HepG2 (cell line): ENCODE measurements around the gene LDLRAD4. TPM values are rescaled to one million over a fixed set of nuclear protein-coding genes. Genes with fewer than 3 reads are reported as not detected.

Source experiments
- BATF2 ChIP-seq: sonication (generic); formaldehyde crosslinking; IDR thresholded peaks from 2 replicates; pipeline ENCODE4 v1.8.0; 2022; ENCODE audit warnings: mild to moderate bottlenecking, missing genetic modification reagents, moderate library complexity
- ELF4 ChIP-seq: sonication (generic); formaldehyde crosslinking; IDR thresholded peaks from 2 replicates; pipeline ENCODE4 v1.5.0; 2020; ENCODE audit warnings: missing genetic modification reagents, mild to moderate bottlenecking, moderate library complexity, borderline replicate concordance
- HMGA1 ChIP-seq: sonication (generic); formaldehyde crosslinking; conservative IDR thresholded peaks from 2 replicates; pipeline ENCODE4 v1.4.0; 2020; ENCODE audit warnings: missing genetic modification reagents
- MED13 ChIP-seq: sonication (generic); formaldehyde crosslinking; IDR thresholded peaks from 2 replicates; pipeline ENCODE4 v1.5.0; 2020; ENCODE audit warnings: missing genetic modification reagents
- MIER2 ChIP-seq: IDR thresholded peaks from 2 replicates; pipeline ENCODE4 v1.6.1; 2016; ENCODE audit warnings: missing biosample characterization, missing genetic modification reagents
- NAIF1 ChIP-seq: sonication (generic); formaldehyde crosslinking; IDR thresholded peaks from 2 replicates; pipeline ENCODE4 v1.5.0; 2020; ENCODE audit warnings: mild to moderate bottlenecking, missing genetic modification reagents, borderline replicate concordance
- PAXIP1 ChIP-seq: sonication (generic); formaldehyde crosslinking; conservative IDR thresholded peaks from 2 replicates; pipeline ENCODE4 v1.4.0; 2020; ENCODE audit warnings: mild to moderate bottlenecking, missing genetic modification reagents, moderate library complexity
- ZNF777 ChIP-seq: sonication (generic); formaldehyde crosslinking; IDR thresholded peaks from 2 replicates; pipeline ENCODE4 v1.4.0; 2020; ENCODE audit warnings: missing genetic modification reagents
- ZNF792 ChIP-seq: IDR thresholded peaks from 2 replicates; pipeline ENCODE4 v1.6.1; 2016
- polyA plus RNA-seq, 8 experiments: library from polyadenylated mRNA; depleted of rRNA in 3 of 8; stranded (reverse) in 7 of 8; unstranded in 1 of 8; fragments of >200 nt; fragmentation: Illumina TruSeq in 4 of 8; extraction: Trizol in 4 of 8; gene quantifications; 2 replicates each; pipeline versions ENCODE4 v1.2.1 to v1.2.3, GENCODE V29; 2011 to 2016; ENCODE audit warnings: low read depth in 4 of 8, missing spikeins in 1 of 8, mixed read lengths in 1 of 8; ENCODE audit not compliant: insufficient read depth in 1 of 8
- total RNA-seq, 5 experiments: library from RNA; depleted of rRNA; stranded (reverse); fragments of >200 nt; fragmentation: Illumina TruSeq; extraction: Trizol; gene quantifications; 2 replicates each; pipeline ENCODE4 v1.2.3, GENCODE V29; 2016; ENCODE audit warnings: low read depth in 1 of 5
- TF ChIP-seq, protein P1 (sequence below): IDR thresholded peaks from 2 replicates; pipeline ENCODE4 v1.6.1; 2012; ENCODE audit warnings: inconsistent platforms
- TF ChIP-seq, protein P2 (sequence below): sonication (generic); formaldehyde crosslinking; IDR thresholded peaks from 2 replicates; pipeline ENCODE4 v1.5.0; 2020; ENCODE audit warnings: mild to moderate bottlenecking, missing genetic modification reagents, moderate library complexity
- TF ChIP-seq, protein P3 (sequence below), 2 experiments: fragments of 450-650 bp in 1 of 2; sonication (generic) in 1 of 2; formaldehyde crosslinking in 1 of 2; IDR thresholded peaks; 2 replicates each; pipeline versions ENCODE4 v1.6.1 to v1.8.0; 2016 to 2022; ENCODE audit warnings: antibody characterized with exemption in 1 of 2, mild to moderate bottlenecking in 1 of 2, missing genetic modification reagents in 1 of 2

The LDLRAD4 gene
- total and polyA plus RNA-seq, 2 of the 13 experiments (the other 11 are each of a cell fraction or from before 2014, with no cell fraction given), result 13.6 to 20.9 TPM

GRCh38 chr18:13541621-13542519 is 323.3 kb downstream of the LDLRAD4 start (continued):
- TF ChIP-seq BATF2 (CRISPR knock-in tag) (no peak), NAIF1 (CRISPR knock-in tag) (no peak), MIER2 (CRISPR knock-in tag) (peak; percentile 78), ZNF777 (CRISPR knock-in tag) (no peak), ZNF792 (peak; percentile 82; the same call in 1 of the 2 replicates), PAXIP1 (CRISPR knock-in tag) (peak; percentile 93), MED13 (CRISPR knock-in tag) (peak; percentile 79; the same call in 1 of the 2 replicates), HMGA1 (CRISPR knock-in tag) (no peak), ELF4 (CRISPR knock-in tag) (no peak)
- TF ChIP-seq, protein P1, sequence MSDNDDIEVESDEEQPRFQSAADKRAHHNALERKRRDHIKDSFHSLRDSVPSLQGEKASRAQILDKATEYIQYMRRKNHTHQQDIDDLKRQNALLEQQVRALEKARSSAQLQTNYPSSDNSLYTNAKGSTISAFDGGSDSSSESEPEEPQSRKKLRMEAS, result peak; percentile 64
- TF ChIP-seq, protein P2, sequence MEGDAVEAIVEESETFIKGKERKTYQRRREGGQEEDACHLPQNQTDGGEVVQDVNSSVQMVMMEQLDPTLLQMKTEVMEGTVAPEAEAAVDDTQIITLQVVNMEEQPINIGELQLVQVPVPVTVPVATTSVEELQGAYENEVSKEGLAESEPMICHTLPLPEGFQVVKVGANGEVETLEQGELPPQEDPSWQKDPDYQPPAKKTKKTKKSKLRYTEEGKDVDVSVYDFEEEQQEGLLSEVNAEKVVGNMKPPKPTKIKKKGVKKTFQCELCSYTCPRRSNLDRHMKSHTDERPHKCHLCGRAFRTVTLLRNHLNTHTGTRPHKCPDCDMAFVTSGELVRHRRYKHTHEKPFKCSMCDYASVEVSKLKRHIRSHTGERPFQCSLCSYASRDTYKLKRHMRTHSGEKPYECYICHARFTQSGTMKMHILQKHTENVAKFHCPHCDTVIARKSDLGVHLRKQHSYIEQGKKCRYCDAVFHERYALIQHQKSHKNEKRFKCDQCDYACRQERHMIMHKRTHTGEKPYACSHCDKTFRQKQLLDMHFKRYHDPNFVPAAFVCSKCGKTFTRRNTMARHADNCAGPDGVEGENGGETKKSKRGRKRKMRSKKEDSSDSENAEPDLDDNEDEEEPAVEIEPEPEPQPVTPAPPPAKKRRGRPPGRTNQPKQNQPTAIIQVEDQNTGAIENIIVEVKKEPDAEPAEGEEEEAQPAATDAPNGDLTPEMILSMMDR, result peak; percentile 26; the same call in 1 of the 2 replicates
- TF ChIP-seq, protein P3, sequence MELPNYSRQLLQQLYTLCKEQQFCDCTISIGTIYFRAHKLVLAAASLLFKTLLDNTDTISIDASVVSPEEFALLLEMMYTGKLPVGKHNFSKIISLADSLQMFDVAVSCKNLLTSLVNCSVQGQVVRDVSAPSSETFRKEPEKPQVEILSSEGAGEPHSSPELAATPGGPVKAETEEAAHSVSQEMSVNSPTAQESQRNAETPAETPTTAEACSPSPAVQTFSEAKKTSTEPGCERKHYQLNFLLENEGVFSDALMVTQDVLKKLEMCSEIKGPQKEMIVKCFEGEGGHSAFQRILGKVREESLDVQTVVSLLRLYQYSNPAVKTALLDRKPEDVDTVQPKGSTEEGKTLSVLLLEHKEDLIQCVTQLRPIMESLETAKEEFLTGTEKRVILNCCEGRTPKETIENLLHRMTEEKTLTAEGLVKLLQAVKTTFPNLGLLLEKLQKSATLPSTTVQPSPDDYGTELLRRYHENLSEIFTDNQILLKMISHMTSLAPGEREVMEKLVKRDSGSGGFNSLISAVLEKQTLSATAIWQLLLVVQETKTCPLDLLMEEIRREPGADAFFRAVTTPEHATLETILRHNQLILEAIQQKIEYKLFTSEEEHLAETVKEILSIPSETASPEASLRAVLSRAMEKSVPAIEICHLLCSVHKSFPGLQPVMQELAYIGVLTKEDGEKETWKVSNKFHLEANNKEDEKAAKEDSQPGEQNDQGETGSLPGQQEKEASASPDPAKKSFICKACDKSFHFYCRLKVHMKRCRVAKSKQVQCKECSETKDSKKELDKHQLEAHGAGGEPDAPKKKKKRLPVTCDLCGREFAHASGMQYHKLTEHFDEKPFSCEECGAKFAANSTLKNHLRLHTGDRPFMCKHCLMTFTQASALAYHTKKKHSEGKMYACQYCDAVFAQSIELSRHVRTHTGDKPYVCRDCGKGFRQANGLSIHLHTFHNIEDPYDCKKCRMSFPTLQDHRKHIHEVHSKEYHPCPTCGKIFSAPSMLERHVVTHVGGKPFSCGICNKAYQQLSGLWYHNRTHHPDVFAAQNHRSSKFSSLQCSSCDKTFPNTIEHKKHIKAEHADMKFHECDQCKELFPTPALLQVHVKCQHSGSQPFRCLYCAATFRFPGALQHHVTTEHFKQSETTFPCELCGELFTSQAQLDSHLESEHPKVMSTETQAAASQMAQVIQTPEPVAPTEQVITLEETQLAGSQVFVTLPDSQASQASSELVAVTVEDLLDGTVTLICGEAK (IDR thresholded peaks at IDR 0.05), result no peak
- TF ChIP-seq, protein P3 (CRISPR knock-in tag; IDR thresholded peaks at IDR 0.05), result no peak
